GM21717 (cell line): Measurements from ENCODE around the gene SLC44A1.

Source experiments
- ATAC-seq: cut with Tn5 transposase; IDR thresholded peaks from one replicate; pipeline ENCODE4 v1.9.1; 2021; ENCODE audit warnings: mild to moderate bottlenecking, moderate library complexity; ENCODE audit not compliant: unreplicated experiment

Gene SLC44A1

GRCh38 chr9:105297442-105298075, 53.1 kb downstream of the SLC44A1 start:
- ATAC-seq, result no peak

- ATAC-seq, result no peak
Observed at GRCh38 chr9:105299190-105299854, 54.9 kb downstream of the SLC44A1 start.

- no peak for ATAC-seq
Observed at GRCh38 chr9:105302728-105303127, 58.3 kb downstream of the SLC44A1 start.

GRCh38 chr9:105305856-105306255, 61.4 kb downstream of the SLC44A1 start:
- ATAC-seq, result no peak

- ATAC-seq, result no peak
Observed at GRCh38 chr9:105306351-105307140, 62.1 kb downstream of the SLC44A1 start.

- no peak for ATAC-seq
Observed at GRCh38 chr9:105307591-105308130, 63.2 kb downstream of the SLC44A1 start.

GRCh38 chr9:105308461-105309341, 64.2 kb downstream of the SLC44A1 start:
- ATAC-seq, result no peak

- ATAC-seq, result no peak
Observed at GRCh38 chr9:105309531-105309931, 65.1 kb downstream of the SLC44A1 start.

- no peak for ATAC-seq
Observed at GRCh38 chr9:105311306-105311705, 66.9 kb downstream of the SLC44A1 start.

GRCh38 chr9:105313238-105313637, 68.8 kb downstream of the SLC44A1 start:
- no peak for ATAC-seq

- no peak for ATAC-seq
Observed at GRCh38 chr9:105316703-105317102, 72.3 kb downstream of the SLC44A1 start.

GRCh38 chr9:105318729-105319191, 74.3 kb downstream of the SLC44A1 start:
- ATAC-seq, result peak; percentile 82

- ATAC-seq, result no peak
Observed at GRCh38 chr9:105319202-105319813, 74.9 kb downstream of the SLC44A1 start.

GRCh38 chr9:105320568-105320967, 76.1 kb downstream of the SLC44A1 start:
- ATAC-seq, result no peak

GRCh38 chr9:105328296-105328695, 83.8 kb downstream of the SLC44A1 start:
- ATAC-seq, result no peak

- ATAC-seq, result no peak
Observed at GRCh38 chr9:105328872-105329718, 84.6 kb downstream of the SLC44A1 start.

- ATAC-seq, result no peak
Observed at GRCh38 chr9:105329719-105330062, 85.2 kb downstream of the SLC44A1 start.

GRCh38 chr9:105330201-105330600, 85.8 kb downstream of the SLC44A1 start:
- peak; percentile 37 for ATAC-seq

- ATAC-seq, result peak; percentile 65
Observed at GRCh38 chr9:105330755-105331154, 86.3 kb downstream of the SLC44A1 start.
